GM12874 (cell line): ENCODE data around the gene ASIC1.

ENCODE experiments used
- TF ChIP-seq, protein P1 (sequence below): IDR thresholded peaks from 2 replicates; pipeline ENCODE4 v1.5.1; 2011; ENCODE audit warnings: low read depth, mild to moderate bottlenecking, control low read depth, low read length, moderate library complexity; ENCODE audit not compliant: insufficient read depth

The ASIC1 gene

DNA sequence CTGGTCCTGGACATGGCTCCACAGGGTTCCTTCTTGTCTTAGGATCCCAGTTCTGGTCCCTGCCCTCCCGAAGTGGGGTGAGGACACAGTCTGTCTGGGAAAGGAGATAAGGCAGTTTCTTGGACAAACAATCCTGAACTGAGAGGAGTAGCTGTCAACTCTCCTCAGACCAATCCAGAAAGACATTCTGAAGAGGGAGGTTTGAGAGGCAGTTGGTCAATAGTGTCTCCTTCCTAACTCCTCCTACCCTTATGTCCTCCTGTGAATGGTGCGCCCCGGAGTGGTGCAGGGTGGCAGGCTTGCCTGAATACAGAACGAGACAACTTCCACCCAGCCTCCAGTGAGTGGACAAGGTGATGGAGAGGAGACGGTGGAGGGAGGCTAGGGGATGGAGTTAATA lies 15.4 kb upstream of the ASIC1 start:
- TF ChIP-seq, protein P1, sequence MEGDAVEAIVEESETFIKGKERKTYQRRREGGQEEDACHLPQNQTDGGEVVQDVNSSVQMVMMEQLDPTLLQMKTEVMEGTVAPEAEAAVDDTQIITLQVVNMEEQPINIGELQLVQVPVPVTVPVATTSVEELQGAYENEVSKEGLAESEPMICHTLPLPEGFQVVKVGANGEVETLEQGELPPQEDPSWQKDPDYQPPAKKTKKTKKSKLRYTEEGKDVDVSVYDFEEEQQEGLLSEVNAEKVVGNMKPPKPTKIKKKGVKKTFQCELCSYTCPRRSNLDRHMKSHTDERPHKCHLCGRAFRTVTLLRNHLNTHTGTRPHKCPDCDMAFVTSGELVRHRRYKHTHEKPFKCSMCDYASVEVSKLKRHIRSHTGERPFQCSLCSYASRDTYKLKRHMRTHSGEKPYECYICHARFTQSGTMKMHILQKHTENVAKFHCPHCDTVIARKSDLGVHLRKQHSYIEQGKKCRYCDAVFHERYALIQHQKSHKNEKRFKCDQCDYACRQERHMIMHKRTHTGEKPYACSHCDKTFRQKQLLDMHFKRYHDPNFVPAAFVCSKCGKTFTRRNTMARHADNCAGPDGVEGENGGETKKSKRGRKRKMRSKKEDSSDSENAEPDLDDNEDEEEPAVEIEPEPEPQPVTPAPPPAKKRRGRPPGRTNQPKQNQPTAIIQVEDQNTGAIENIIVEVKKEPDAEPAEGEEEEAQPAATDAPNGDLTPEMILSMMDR = no peak

DNA sequence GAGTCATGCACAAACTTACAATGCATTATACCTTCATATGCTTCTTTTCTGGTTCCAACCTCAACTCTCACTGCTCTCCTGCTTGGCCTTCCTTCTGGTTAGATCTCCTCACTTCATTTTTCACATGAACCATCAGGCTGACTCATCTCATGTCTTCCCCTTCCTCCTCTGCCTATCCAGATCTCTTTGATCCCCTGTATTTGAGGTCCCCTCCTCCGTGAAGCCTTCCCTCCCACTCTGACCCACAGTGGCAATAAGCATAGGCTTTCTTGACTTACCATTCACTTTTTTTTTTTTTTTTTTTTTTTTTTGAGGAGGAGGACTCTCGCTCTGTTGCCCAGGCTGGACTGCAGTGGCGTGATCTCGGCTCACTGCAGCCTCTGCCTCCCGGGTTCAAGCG lies 14.7 kb upstream of the ASIC1 start:
- TF ChIP-seq, protein P1 = no peak

DNA sequence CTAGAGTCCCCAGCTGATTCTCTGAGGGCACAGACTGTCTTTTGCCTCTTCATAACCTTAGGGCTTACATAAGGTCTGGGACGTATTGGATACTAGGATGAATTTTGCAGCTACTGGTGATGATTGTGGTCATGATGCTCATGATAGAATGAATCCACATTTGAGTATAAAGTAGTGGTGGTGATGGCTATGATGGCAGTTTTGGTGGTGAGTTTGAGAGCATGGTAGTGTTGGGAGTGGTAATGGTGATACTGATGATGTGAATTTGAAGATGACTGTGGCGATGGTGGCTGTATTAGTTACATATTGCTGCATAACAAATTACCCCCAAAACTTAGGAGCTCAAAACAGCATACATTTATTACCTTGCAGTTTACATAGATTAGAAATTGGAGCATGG lies 14.1 kb upstream of the ASIC1 start:
- TF ChIP-seq, protein P1 = no peak

DNA sequence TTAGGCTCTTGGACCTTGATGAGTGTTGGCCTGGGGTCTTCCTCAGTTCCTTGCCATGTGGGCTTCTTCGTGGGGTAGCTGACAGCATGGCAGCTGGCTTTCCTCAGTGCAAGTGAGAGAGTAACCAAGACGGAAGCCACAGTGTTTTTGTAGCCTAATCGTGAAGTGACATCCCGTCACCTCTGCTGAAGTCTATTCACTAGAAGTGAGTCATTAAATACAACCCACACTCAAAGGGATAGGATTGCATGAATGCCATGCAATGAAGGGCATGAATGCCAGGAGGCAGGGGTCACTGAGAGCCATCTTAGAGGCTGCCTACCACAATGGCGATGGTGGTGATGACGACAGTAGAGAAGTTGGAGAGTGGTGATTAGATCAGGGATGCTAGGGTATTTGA lies 13.5 kb upstream of the ASIC1 start:
- TF ChIP-seq, protein P1 = no peak

DNA sequence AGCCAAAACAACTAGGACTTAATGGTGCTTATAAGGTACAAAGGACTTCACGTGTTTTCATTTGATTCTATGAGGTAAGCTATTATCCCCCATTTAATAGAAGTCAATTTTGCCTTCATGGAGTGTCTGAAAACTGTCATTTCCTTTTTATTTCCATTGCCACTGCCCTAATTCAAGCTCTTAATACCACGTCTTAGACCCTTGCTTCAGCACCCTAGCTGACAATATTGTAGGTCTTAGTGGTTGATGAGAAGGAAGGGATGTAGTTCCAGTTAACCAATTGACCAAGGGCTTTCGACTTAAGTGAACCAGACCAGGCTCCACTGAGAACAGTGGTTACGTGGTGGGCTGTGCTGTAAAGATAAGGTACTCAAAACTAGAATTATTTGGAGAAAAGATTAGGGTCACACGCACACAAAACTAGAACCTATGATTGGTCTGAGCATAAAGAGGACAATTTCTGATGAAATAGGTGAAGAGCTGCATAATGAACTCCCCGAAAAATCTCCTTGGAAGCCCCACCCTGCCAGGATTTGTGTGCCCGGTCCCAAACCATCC lies 9.6 kb upstream of the ASIC1 start:
- TF ChIP-seq, protein P1 = no peak

DNA sequence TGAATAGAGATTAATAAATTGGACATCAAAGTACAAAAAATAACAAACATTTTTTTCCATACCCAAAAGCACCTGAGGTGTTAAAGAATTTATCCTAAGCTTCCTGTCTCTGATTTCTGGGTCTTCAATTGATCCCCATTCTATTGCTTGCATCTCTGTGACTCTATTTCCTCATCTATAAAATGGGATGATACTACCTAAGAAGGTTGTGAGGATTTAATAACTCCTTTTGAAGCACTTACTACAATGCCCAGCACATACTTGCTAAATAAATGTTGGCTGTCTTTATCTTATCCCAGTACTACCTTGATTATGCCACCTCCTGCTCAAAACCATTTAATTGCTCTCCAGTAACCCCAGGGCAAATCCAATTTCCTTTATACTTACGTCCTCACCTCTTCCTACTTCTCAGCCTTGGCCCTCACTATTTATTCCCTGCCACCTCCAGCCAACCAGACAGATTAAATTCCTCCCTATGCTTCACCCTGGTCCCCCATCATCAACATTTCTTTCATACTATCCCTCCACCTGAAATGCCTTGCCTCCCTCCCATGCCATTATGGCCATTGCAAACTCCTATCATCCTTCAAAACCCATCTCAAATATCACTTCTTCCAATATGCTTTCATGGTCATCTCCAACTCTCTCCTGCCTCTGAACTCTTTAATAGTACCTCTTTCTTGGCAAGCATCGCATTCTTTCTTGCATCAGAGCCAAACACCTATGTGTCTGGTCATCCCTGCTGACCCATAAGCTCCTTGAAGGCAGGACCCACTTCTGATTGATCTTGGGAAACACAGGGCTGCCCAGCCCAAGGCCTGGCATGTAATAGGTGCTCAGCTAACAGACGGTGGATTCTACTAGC lies 7.9 kb upstream of the ASIC1 start:
- TF ChIP-seq, protein P1 = no peak

DNA sequence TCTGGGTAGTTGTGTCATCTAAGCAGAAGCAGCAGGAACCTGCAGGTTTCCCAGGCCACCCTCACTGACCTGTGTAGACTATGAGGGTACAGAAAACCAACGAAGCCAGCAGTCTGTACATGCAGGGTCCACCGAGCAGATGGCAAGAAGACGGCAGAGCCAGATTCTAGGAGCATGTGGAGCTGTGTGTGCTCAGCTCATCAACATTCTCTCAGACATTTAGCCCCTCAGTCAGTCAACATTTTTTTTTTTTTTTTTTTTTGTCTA lies 7.3 kb upstream of the ASIC1 start:
- TF ChIP-seq, protein P1 = no peak
